ENCODE results near the gene GPSM1.

DNA sequence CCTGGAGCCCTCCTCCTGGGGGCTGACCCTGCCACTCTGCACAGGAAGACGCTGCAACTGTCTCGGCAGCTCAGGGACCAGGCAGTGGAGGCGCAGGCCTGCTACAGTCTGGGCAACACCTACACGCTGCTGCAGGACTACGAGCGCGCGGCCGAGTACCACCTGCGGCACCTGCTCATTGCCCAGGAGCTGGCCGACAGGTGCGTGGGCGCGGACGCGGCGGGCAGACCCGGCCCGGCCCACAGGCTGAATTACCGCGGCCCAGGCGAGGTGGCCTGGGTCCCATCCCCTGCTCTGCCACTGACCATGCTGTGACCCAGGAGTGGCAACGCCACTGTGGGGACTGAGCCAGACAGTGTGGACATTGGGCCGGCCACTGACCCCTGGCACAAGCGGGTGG lies 11.2 kb downstream of the GPSM1 start:
- TF ChIP-seq, protein P1, sequence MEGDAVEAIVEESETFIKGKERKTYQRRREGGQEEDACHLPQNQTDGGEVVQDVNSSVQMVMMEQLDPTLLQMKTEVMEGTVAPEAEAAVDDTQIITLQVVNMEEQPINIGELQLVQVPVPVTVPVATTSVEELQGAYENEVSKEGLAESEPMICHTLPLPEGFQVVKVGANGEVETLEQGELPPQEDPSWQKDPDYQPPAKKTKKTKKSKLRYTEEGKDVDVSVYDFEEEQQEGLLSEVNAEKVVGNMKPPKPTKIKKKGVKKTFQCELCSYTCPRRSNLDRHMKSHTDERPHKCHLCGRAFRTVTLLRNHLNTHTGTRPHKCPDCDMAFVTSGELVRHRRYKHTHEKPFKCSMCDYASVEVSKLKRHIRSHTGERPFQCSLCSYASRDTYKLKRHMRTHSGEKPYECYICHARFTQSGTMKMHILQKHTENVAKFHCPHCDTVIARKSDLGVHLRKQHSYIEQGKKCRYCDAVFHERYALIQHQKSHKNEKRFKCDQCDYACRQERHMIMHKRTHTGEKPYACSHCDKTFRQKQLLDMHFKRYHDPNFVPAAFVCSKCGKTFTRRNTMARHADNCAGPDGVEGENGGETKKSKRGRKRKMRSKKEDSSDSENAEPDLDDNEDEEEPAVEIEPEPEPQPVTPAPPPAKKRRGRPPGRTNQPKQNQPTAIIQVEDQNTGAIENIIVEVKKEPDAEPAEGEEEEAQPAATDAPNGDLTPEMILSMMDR (IDR thresholded peaks at IDR 0.05) = no peak
- no peak for TF ChIP-seq EZH2 (IDR thresholded peaks at IDR 0.05; ENCODE audit: borderline replicate concordance, insufficient read depth, low read depth, low read length, poor library complexity, severe bottlenecking)

Data from B cell (primary cell).